ENCODE measurements around the gene TADA3.

GRCh38 chr3:9795207-9795606 lies 2.9 kb upstream of the TADA3 start:
- TF ChIP-seq CTCF (conservative IDR thresholded peaks at IDR 0.05 in 1 of 2, IDR thresholded peaks at IDR 0.05 in 1 of 2; ENCODE audit: extremely low read depth in 1 of 2, insufficient read depth in 1 of 2, low read depth in 1 of 2, low read length in 2 of 2), result no peak
- TF ChIP-seq EZH2 (IDR thresholded peaks at IDR 0.05; ENCODE audit: borderline replicate concordance, low read length), result no peak
